ENCODE data around the gene RGMA.
"Not testable (repeated sequence)": the region's sequence is repeated elsewhere in the genome, so short reads cannot be mapped to it uniquely, and the experiment has no call there.

The RGMA gene

GRCh38 chr15:93066224-93066681 is 22.8 kb downstream of the RGMA start:
- DNase-seq: no peak

- no peak for DNase-seq
Observed at GRCh38 chr15:93065641-93066045, 23.4 kb downstream of the RGMA start.

GRCh38 chr15:93063796-93064690 is 25.0 kb downstream of the RGMA start:
- DNase-seq: no peak

GRCh38 chr15:93063262-93063671 is 25.7 kb downstream of the RGMA start:
- no peak for DNase-seq

GRCh38 chr15:93062628-93063261 is 26.3 kb downstream of the RGMA start:
- not testable (repeated sequence) for DNase-seq

- DNase-seq: no peak
Observed at GRCh38 chr15:93060336-93061248, 28.4 kb downstream of the RGMA start.

GRCh38 chr15:93059442-93059841 is 29.6 kb downstream of the RGMA start:
- DNase-seq: no peak

GRCh38 chr15:93058904-93059427 is 30.0 kb downstream of the RGMA start:
- DNase-seq: no peak

GRCh38 chr15:93058128-93058527 is 30.9 kb downstream of the RGMA start:
- DNase-seq: no peak

- DNase-seq: no peak
Observed at GRCh38 chr15:93057618-93058017, 31.4 kb downstream of the RGMA start.

- DNase-seq: no peak
Observed at GRCh38 chr15:93056836-93057235, 32.2 kb downstream of the RGMA start.

GRCh38 chr15:93055211-93055610 is 33.8 kb downstream of the RGMA start:
- DNase-seq: no peak

GRCh38 chr15:93052090-93052879 is 36.7 kb downstream of the RGMA start:
- DNase-seq: no peak

GRCh38 chr15:93051236-93052089 is 37.5 kb downstream of the RGMA start:
- no peak for DNase-seq

GRCh38 chr15:93050648-93051047 is 38.4 kb downstream of the RGMA start:
- no peak for DNase-seq

- DNase-seq: no peak
Observed at GRCh38 chr15:93049914-93050578, 39.0 kb downstream of the RGMA start.

- DNase-seq: no peak
Observed at GRCh38 chr15:93049233-93049632, 39.8 kb downstream of the RGMA start.

GRCh38 chr15:93048759-93049161 is 40.3 kb downstream of the RGMA start:
- DNase-seq: no peak

GRCh38 chr15:93048426-93048721 is 40.6 kb downstream of the RGMA start:
- DNase-seq: no peak

GRCh38 chr15:93047621-93048425 is 41.2 kb downstream of the RGMA start:
- DNase-seq: no peak
